HG03565 (cell line): Measurements from ENCODE around the gene AFF4.
A peak's percentile ranks its signal among the peaks of the same experiment; 100 is the strongest.

Source experiments
- ATAC-seq: cut with Tn5 transposase; IDR thresholded peaks from one replicate; pipeline ENCODE4 v1.9.1; 2021; ENCODE audit warnings: mild to moderate bottlenecking, moderate library complexity; ENCODE audit not compliant: unreplicated experiment

The AFF4 gene

DNA sequence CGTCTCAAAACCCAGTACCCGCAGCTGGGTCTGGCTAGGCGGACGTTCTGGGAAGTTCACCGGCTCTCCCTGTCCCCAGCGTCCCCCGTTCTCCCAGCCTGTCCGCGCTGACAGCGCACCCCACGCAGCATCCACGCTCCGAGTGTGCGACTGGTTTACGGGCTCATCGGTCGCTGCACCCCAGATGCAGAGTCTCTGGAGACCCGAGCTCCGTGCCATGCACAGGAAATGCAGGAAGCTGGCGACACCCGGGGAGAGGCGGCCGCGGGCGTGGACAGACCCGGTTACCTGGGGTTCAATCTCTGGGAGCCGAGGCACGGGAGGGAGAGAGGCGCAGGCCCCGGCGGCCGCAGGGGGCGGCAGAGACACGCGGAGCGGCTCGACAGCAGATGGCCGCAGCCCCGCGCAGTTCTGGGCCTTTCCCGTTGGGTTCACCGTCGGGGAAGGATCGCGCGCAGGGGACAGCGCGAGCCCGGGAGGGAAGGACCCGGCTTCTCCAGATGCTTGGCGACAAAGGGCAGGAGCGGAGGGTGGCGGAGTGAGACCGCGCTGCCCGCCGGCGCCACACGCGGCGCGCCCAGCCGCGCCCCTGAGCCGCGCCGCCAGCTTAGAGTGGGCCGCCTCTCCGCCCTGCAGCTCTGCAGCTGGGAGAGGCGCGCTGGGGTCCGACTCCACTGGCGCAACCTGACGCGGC is 133.5 kb downstream of the AFF4 start:
- peak; percentile 47 for ATAC-seq

DNA sequence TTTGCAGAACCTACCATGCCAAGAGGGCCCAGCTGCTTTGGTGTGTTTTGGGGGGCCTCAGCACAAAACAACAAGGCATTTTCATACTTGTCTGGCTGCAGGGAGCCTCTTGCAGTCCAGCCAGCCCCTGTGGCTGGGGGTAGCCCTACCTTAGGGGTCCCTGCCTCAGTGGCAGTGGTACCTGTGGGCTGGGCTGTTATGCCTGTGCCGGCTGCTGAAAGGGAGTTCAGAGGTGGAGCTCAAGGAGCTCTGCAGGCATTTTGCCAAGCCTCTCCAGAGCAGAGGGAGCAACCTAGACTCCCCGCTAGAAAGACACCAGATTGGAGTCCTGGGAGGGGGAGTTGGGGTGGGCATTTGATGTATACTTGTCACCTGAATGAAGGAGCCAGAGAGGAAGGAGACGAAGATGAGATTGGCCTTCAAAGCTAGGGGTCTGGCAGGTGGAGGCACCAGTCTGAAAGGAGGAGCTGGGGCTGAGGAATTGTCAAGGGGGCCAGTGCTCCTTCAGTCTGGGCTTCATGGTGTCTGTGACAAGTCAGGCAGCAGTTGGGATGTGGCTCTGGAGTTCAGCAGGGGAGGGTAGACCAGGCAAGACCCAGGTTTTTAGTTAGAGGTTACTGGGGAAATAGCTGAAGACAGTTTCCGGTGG is 134.5 kb downstream of the AFF4 start:
- ATAC-seq = no peak

DNA sequence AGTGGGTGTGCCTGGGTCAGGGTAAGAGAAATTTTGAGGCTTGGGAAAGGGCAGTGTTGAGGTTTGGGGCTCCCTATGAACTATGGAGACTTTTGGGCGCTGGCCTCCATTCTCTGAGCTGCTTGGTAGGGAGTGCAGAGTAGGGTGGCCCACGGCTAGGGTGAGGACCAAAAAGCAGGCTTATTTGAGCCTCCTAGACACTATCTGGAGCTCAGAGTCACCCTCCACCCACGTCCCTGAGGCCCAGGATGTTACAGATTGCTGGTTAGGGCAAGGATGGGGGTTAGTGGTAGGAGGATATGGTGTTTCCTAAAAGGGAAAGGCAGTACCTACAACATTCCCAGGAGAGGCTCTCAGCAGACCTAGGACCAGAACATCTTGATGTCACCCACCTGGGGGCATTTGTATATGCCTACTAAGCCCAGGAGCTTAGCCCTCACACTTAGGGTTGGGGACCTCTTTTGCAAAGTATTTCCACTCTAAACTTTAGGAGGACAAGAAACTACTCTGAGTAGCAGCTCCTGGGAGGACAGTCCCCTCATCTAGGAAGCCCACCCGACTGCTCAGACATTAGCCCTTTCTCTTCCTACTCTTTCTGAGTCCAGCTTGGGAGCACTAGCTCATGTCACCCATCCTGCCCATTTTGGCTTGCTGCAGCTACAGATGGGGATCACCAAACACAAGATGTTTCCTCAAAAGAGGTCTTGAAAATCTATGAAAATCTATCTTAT is 135.3 kb downstream of the AFF4 start:
- ATAC-seq = no peak

DNA sequence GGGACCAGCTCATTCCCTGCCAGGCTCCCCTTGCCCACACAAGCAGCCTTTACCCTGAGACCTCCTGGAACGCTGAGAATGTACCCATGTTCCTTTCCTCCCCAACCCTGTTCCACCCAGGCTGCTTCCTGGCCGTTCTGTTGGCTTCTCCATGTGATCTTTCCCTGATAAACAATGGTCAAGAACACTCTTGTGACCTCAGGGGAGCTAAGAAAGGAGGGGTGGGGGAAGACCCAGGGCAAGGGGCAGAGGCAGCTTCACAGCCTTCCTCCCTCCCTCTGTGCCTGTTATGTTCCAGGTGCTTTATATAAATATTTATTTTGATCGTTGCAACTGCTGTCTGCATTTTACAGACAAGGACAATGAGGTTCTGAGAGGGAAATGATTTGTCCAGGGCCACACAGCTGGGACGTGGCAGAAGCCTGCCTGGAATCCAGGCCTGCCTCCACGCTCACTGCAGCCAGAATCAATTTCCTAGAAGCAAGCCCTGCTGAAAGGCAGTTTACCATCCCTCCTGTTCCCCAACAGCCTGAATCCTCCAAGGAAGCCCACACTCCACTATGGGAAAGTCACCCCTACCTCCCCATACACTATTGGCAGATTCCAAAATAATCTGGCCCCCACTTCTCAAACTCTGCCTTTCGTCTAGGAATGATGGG is 136.9 kb downstream of the AFF4 start:
- ATAC-seq = no peak

DNA sequence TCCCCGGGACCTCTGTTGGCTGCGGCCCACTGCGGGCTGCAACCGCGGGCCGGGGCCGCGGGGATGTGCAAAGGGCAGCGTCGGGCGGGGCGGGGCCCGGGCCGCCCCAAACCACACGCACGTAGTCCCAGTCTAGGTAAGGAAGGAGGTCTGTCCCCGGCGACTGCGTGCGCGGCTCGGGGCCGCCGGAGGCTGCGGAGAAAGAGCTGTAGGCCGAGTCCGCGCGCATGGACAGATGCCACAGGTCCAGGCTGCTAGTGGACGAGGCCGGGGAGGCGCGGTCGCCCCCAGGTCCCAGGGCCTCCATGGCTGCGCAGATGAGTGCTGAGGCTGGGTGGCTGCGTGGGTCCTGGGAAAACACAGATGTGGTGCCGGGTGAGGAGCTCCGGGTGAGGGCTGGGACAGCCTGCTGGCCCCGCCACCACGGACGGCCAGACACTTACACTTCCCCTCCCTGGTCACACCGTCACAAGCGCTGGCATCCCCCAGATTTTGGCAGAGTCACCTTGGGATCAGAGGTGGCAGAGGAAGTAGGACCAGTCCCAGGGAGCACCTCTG is 137.5 kb downstream of the AFF4 start:
- ATAC-seq = no peak
